Glutamatergic neuron (in vitro differentiated cells): ENCODE measurements around the gene ZDHHC3. TPM values are rescaled to one million over a fixed set of nuclear protein-coding genes. Genes with fewer than 3 reads are reported as not detected.
"Not testable (repeated sequence)": the region's sequence is repeated elsewhere in the genome, so short reads cannot be mapped to it uniquely, and the experiment has no call there.

Experiments used
- DNase-seq: peaks from one replicate; pipeline ENCODE4 v3.0.0; 2022
- H3K27ac Mint-ChIP-seq: one replicate; pipeline ENCODE4 v1.8.0; 2020; ENCODE audit warnings: mild to moderate bottlenecking, mixed read lengths, inconsistent platforms; ENCODE audit not compliant: unreplicated experiment
- H3K27me3 Mint-ChIP-seq: one replicate; pipeline ENCODE4 v1.8.0; 2020; ENCODE audit warnings: mild to moderate bottlenecking, moderate library complexity, mixed read lengths, inconsistent platforms; ENCODE audit not compliant: unreplicated experiment
- H3K36me3 Mint-ChIP-seq: one replicate; pipeline ENCODE4 v1.8.0; 2020; ENCODE audit warnings: mild to moderate bottlenecking, mixed read lengths, inconsistent platforms; ENCODE audit not compliant: unreplicated experiment
- H3K4me1 Mint-ChIP-seq: one replicate; pipeline ENCODE4 v1.8.0; 2020; ENCODE audit warnings: mild to moderate bottlenecking, low read depth, mixed read lengths, inconsistent platforms; ENCODE audit not compliant: unreplicated experiment
- H3K4me3 Mint-ChIP-seq: one replicate; pipeline ENCODE4 v1.8.0; 2020; ENCODE audit warnings: mild to moderate bottlenecking, mixed read lengths, inconsistent platforms; ENCODE audit not compliant: unreplicated experiment
- H3K9me3 Mint-ChIP-seq: one replicate; pipeline ENCODE4 v1.8.0; 2020; ENCODE audit warnings: mild to moderate bottlenecking, moderate library complexity, mixed read lengths, inconsistent platforms; ENCODE audit not compliant: unreplicated experiment
- total RNA-seq: library from RNA; stranded (reverse); fragmentation: NEBNext Ultra II Directional; extraction: Animal tissue kit (Norgen Biotek cat#: 25700); gene quantifications from one replicate; pipeline ENCODE4 v1.2.1, GENCODE V29; 2021; ENCODE audit not compliant: unreplicated experiment
- TF ChIP-seq, protein P1 (sequence below): fragments of 200-600 bp; sonication (generic); IDR thresholded peaks from one replicate; pipeline ENCODE4 v1.5.0; 2021; ENCODE audit not compliant: partially characterized antibody, unreplicated experiment

The ZDHHC3 gene
- total RNA-seq, 1 donor from 2014 or later: 52.4 TPM

DNA sequence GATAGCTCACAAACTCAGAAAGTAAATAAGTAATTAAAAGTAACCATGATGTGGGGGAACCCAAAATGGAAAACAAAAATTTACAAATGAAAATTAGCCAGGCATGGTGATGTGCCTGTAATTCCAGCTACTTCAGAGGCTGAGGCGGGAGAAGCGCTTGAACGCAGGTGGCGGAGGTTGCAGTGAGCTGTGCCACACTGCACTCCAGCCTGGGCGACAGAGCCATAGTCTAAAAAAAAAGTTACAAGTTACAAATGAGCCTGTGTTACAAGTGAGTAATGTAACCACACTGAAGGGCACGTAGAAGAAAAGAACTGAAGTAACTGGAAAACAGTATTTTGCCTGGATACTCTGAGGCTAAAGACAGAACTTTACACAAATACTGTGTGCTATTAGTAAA lies 11.4 kb upstream of the ZDHHC3 start:
- Mint-ChIP-seq H3K27me3 (no peaks in the 10 kb centered on the region), H3K27ac (no peak overlapping the region), H3K4me3 (no peak overlapping the region), H3K9me3 (no peaks in the 10 kb centered on the region), H3K4me1 (no peaks in the 10 kb centered on the region), H3K36me3 (peaks cover 6% of the 10 kb centered on the region)
- TF ChIP-seq, protein P1, sequence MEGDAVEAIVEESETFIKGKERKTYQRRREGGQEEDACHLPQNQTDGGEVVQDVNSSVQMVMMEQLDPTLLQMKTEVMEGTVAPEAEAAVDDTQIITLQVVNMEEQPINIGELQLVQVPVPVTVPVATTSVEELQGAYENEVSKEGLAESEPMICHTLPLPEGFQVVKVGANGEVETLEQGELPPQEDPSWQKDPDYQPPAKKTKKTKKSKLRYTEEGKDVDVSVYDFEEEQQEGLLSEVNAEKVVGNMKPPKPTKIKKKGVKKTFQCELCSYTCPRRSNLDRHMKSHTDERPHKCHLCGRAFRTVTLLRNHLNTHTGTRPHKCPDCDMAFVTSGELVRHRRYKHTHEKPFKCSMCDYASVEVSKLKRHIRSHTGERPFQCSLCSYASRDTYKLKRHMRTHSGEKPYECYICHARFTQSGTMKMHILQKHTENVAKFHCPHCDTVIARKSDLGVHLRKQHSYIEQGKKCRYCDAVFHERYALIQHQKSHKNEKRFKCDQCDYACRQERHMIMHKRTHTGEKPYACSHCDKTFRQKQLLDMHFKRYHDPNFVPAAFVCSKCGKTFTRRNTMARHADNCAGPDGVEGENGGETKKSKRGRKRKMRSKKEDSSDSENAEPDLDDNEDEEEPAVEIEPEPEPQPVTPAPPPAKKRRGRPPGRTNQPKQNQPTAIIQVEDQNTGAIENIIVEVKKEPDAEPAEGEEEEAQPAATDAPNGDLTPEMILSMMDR: no peak
- DNase-seq: no peak

DNA sequence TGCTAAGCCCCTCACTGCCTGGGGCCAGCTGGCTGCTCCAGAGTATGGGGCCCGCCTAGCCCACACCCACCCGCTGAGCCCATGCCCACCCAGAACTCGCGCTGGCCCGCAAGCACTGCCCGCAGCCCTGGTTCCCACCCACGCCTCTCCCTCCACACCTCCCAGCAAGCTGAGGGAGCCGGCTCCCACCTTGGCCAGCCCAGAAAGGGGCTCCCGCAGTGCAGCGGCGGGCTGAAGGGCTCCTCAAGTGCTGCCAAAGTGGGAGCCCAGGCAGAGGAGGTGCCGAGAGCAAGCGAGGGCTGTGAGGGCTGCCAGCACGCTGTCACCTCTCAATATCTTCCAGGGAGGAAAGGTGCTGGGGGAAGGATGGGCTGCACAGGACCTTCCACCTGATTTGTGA lies 10.4 kb upstream of the ZDHHC3 start:
- not testable (repeated sequence) for DNase-seq

DNA sequence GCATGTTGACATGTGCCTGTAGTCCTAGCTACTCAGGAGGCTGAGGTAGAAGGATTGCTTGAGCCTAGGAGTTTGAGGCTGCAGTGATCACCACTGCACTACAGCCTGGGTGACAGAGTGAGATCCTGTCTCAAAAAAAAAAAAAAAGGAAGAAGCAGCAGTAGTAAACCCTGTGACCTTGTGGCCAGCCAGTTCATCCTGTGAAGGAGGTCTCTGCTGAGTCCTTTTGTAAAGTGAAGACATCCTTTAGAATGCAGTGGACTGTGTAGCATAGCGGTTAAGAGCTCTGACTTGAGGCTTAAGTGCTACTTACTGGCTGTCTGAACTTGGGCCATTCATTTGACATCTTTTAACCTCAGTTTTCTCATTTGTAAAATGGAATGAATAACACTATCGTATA lies 8.4 kb upstream of the ZDHHC3 start:
- H3K4me1 Mint-ChIP-seq: no peaks in the 10 kb centered on the region
- no peak overlapping the region for H3K27ac Mint-ChIP-seq
- H3K9me3 Mint-ChIP-seq: no peaks in the 10 kb centered on the region
- H3K4me3 Mint-ChIP-seq: no peak overlapping the region
- H3K27me3 Mint-ChIP-seq: no peaks in the 10 kb centered on the region
- peaks cover 6% of the 10 kb centered on the region for H3K36me3 Mint-ChIP-seq
- DNase-seq: no peak
- TF ChIP-seq, protein P1: no peak

More for the DNA sequence above, 10.4 kb upstream of the ZDHHC3 start:
- H3K27me3 Mint-ChIP-seq, H3K9me3 Mint-ChIP-seq, H3K27ac Mint-ChIP-seq, H3K4me1 Mint-ChIP-seq, H3K4me3 Mint-ChIP-seq, H3K36me3 Mint-ChIP-seq: not testable (repeated sequence)

DNA sequence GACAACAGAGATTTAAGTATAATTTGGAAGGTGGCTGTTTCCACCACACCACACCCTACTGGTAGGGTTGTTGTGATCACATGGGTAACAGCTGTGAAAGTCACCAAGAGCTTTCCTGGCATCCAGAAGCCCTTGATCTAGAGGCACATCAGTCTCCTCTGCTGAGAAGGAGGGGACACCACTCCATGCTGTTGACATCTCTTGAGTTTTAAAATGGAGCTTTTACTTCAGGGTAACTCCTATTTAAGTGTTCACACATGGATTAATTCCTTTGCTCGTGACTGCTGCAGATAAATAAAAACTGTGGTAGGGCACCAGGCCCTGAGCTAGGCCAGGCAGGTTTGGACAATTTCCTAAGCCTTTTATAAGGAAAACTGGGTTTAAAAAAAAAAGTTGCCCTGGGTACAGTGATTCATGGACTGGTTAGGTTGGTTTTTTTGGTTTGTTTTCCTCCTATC lies 7.5 kb upstream of the ZDHHC3 start:
- no peak overlapping the region for H3K4me3 Mint-ChIP-seq
- H3K36me3 Mint-ChIP-seq: peaks cover 6% of the 10 kb centered on the region
- DNase-seq: no peak
- no peaks in the 10 kb centered on the region for H3K27me3 Mint-ChIP-seq
- TF ChIP-seq, protein P1: no peak
- H3K27ac Mint-ChIP-seq: no peak overlapping the region
- H3K9me3 Mint-ChIP-seq: no peaks in the 10 kb centered on the region
- H3K4me1 Mint-ChIP-seq: no peaks in the 10 kb centered on the region

DNA sequence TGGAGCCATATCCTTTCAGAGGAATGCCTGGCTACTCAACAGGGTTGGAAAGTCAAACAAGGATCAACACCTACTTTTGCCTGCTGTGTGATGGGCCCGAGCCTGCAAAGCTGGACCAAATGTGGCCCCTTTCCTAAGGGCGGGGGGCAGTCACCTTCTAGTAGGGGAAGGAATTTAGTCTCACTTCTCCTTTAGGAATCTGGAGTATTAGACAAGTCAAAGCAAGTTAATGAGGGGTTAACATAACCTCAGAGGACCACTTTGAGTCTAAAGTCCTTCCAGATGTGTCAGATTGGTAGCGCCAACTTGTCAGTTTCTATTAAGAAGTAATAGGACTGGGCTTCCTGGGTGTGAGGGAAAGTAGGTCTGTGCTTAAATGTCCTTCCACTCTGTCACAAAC lies 6.8 kb upstream of the ZDHHC3 start:
- Mint-ChIP-seq H3K27ac (no peak overlapping the region), H3K9me3 (no peaks in the 10 kb centered on the region), H3K4me3 (no peak overlapping the region), H3K27me3 (no peaks in the 10 kb centered on the region), H3K36me3 (peaks cover 6% of the 10 kb centered on the region), H3K4me1 (no peaks in the 10 kb centered on the region)
- TF ChIP-seq, protein P1: no peak
- no peak for DNase-seq

DNA sequence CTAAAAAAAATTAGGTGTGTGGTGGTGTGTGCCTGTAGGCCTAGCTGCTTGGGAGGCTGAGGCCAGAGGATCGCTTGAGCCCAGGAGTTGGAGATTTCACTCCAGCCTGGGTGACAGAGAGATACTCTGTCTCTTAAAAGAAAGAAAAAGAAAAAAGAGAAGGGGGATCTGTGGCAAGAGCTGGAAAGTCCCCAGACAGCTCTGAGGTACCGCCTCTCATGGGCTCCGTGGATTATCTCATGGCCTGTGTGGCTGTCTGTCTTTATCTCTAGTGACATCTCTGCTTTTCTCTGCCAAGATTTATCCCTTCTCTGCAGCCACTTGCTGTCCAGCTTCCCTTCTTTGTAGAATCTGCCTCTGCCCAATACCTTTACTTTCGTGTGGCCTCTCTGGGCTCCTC lies 5.8 kb upstream of the ZDHHC3 start:
- no peaks in the 10 kb centered on the region for H3K27me3 Mint-ChIP-seq
- no peaks in the 10 kb centered on the region for H3K9me3 Mint-ChIP-seq
- H3K4me1 Mint-ChIP-seq: no peaks in the 10 kb centered on the region
- no peak for DNase-seq
- TF ChIP-seq, protein P1: no peak
- no peak overlapping the region for H3K4me3 Mint-ChIP-seq
- peaks cover 6% of the 10 kb centered on the region for H3K36me3 Mint-ChIP-seq
- no peak overlapping the region for H3K27ac Mint-ChIP-seq
